Hepatocyte (in vitro differentiated cells): ENCODE measurements around the gene PKN2.

ENCODE experiments used
- EZH2 ChIP-seq: fragments of 200-600 bp; sonication (generic); IDR thresholded peaks from 2 replicates; pipeline ENCODE4 v1.6.1; 2016; ENCODE audit warnings: antibody characterized with exemption, mild to moderate bottlenecking, borderline replicate concordance
- EZH2phosphoT487 ChIP-seq: fragments of 200-600 bp; sonication (generic); IDR thresholded peaks from one replicate; pipeline ENCODE4 v1.6.1; 2018; ENCODE audit warnings: antibody characterized with exemption, mild to moderate bottlenecking, low read depth, moderate library complexity; ENCODE audit not compliant: unreplicated experiment, severe bottlenecking
- TF ChIP-seq, protein P1 (sequence below): fragments of 200-600 bp; sonication (generic); IDR thresholded peaks from 2 replicates; pipeline ENCODE4 v1.5.1; 2016; ENCODE audit warnings: antibody characterized with exemption, mild to moderate bottlenecking; ENCODE audit not compliant: poor library complexity

DNA sequence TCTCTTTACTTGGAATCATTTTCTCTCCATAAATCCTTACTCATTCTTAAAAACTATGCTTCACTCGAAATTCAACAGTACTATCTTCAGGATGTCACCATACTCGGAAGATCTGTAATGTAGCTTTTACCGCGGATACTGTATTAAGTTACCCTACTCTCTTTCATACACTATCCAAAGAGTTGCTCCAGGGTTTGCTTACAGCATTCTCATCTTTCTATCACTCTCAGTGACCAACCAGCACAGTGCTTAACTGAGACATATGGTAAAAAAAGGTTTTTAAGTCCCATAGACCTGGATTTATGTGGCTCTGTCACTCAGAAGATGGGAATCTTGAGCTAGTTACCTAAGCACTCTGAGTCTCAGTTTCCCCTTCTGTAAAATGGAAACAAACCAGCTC is 191.5 kb downstream of the PKN2 start:
- TF ChIP-seq, protein P1, sequence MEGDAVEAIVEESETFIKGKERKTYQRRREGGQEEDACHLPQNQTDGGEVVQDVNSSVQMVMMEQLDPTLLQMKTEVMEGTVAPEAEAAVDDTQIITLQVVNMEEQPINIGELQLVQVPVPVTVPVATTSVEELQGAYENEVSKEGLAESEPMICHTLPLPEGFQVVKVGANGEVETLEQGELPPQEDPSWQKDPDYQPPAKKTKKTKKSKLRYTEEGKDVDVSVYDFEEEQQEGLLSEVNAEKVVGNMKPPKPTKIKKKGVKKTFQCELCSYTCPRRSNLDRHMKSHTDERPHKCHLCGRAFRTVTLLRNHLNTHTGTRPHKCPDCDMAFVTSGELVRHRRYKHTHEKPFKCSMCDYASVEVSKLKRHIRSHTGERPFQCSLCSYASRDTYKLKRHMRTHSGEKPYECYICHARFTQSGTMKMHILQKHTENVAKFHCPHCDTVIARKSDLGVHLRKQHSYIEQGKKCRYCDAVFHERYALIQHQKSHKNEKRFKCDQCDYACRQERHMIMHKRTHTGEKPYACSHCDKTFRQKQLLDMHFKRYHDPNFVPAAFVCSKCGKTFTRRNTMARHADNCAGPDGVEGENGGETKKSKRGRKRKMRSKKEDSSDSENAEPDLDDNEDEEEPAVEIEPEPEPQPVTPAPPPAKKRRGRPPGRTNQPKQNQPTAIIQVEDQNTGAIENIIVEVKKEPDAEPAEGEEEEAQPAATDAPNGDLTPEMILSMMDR = no peak
- TF ChIP-seq EZH2phosphoT487 (no peak), EZH2 (no peak)
